ENCODE data around the gene ERV3-1. TPM values are rescaled to one million over a fixed set of nuclear protein-coding genes. Genes with fewer than 3 reads are reported as not detected.
A peak's percentile ranks its signal among the peaks of the same experiment; 100 is the strongest.

ERV3-1 gene
- total RNA-seq, 1 experiment from 2014 or later = 16.5 TPM

- Histone ChIP-seq H4K20me1 (ENCODE audit: control insufficient read depth, insufficient read depth, insufficient read length) (no peaks in the 10 kb centered on the region), H3K9ac (ENCODE audit: extremely low read depth, insufficient read length, low read length) (no peak overlapping the region), H3K4me1 (ENCODE audit: insufficient read depth, low read length) (no peaks in the 10 kb centered on the region), H3T11ph (ENCODE audit: low read length) (no peak overlapping the region), H3K4me2 (ENCODE audit: insufficient read depth, insufficient read length, low read length) (peak overlapping the region; percentile 21), H3K18ac (ENCODE audit: insufficient read length, low read depth, low read length) (no peak overlapping the region), H4K91ac (ENCODE audit: insufficient read length, low read depth, low read length) (no peak overlapping the region), H3K27me3 (ENCODE audit: insufficient read depth, low read length) (no peaks in the 10 kb centered on the region), H3K23me2 (ENCODE audit: insufficient read length, low read depth, low read length, poor library complexity, severe bottlenecking) (no peaks in the 10 kb centered on the region), H3K79me2 (ENCODE audit: insufficient read depth, low read length) (peaks cover 3% of the 10 kb centered on the region; the same call in 1 of the 2 replicates), H2BK120ac (ENCODE audit: low read depth, low read length, poor library complexity, severe bottlenecking) (no peak overlapping the region), H3K79me1 (ENCODE audit: insufficient read depth, low read depth, low read length, poor library complexity, severe bottlenecking) (peaks cover 3% of the 10 kb centered on the region), H4K5ac (ENCODE audit: insufficient read length, low read depth, low read length) (no peak overlapping the region), H3K14ac (ENCODE audit: insufficient read depth, low read length) (no peak overlapping the region), H3K23ac (ENCODE audit: insufficient read length, low read depth, low read length) (no peak overlapping the region), H2BK12ac (ENCODE audit: insufficient read length, low read depth, low read length) (no peak overlapping the region), H2BK5ac (ENCODE audit: insufficient read length, low read length) (no peak overlapping the region), H2BK15ac (ENCODE audit: low read depth, low read length) (no peak overlapping the region), H3K9me3 (ENCODE audit: control insufficient read depth, low read depth, low read length) (peaks cover 6% of the 10 kb centered on the region), H2BK20ac (ENCODE audit: low read depth, low read length, poor library complexity, severe bottlenecking) (no peak overlapping the region), H2AK5ac (ENCODE audit: insufficient read length, low read length) (no peak overlapping the region), H3K27ac (ENCODE audit: insufficient read length, low read depth, low read length) (no peak overlapping the region), H4K8ac (replicated peaks; ENCODE audit: insufficient read length, low read depth, low read length) (no peak overlapping the region), H3K56ac (ENCODE audit: insufficient read length, low read depth, low read length) (no peak overlapping the region), H3K4ac (ENCODE audit: low read depth, low read length) (no peak overlapping the region), H2AFZ (ENCODE audit: low read length) (no peak overlapping the region)
- no peak for TF ChIP-seq CTCF (conservative IDR thresholded peaks at IDR 0.05)
- H3K27me3 Mint-ChIP-seq (ENCODE audit: low read depth) = no peaks in the 10 kb centered on the region; the same call in 1 of the 2 replicates
- no peak for DNase-seq
- H3K4me3 Mint-ChIP-seq = peak overlapping the region; percentile 63 to 98; a peak in 4 of 5 replicates
- WGBS (ENCODE audit: extremely low coverage, insufficient read length, low lambda C conversion rate) = no CpG with 5 or more reads among the region's 1 CpG
- no peak overlapping the region for H3K27ac Mint-ChIP-seq
- H3K9me3 Mint-ChIP-seq = peaks cover 28 to 35% of the 10 kb centered on the region in 2 experiments
- H3K4me1 Mint-ChIP-seq = peaks cover 22 to 28% of the 10 kb centered on the region in 2 experiments
- peaks cover 41 to 51% (median 43%) of the 10 kb centered on the region in 3 experiments for H3K36me3 Mint-ChIP-seq (ENCODE audit: insufficient read depth in 1 of 3, low read depth in 3 of 3)
Observed at GRCh38 chr7:65004575-65004974, 1.9 kb downstream of the ERV3-1 start.

Data from H9 (cell line).